Peyer's patch (tissue), 4 donors: ENCODE measurements around the gene SLC39A13. TPM values are rescaled to one million over a fixed set of nuclear protein-coding genes. Genes with fewer than 3 reads are reported as not detected.

ENCODE experiments used
- DNase-seq, 3 donors: peaks; one replicate each; pipeline ENCODE4 v3.0.0-alpha.2; 2017 to 2019
- H3K27ac ChIP-seq, 4 donors: fragments of 200-600 bp; sonication (generic); one replicate each; pipeline ENCODE4 v1.5.1; 2016 to 2019
- H3K27me3 ChIP-seq, 2 donors: fragments of 200-600 bp; sonication (generic); one replicate each; pipeline ENCODE4 v1.5.1; 2019
- H3K36me3 ChIP-seq, 3 donors: fragments of 200-600 bp; sonication (generic); one replicate each; pipeline ENCODE4 v1.5.1; 2016 to 2019
- H3K4me1 ChIP-seq, 4 donors: fragments of 200-600 bp; sonication (generic); one replicate each; pipeline ENCODE4 v1.5.1; 2016 to 2019
- H3K4me3 ChIP-seq, 4 donors: fragments of 200-600 bp; sonication (generic); 1 replicate in 3 of 4; 2 replicates in 1 of 4; pipeline ENCODE4 v1.5.1; 2016 to 2019; ENCODE audit warnings: mild to moderate bottlenecking in 1 of 4
- H3K9me3 ChIP-seq, 4 donors: fragments of 200-600 bp; sonication (generic); one replicate each; pipeline ENCODE4 v1.5.1; 2016 to 2019; ENCODE audit warnings: mild to moderate bottlenecking in 1 of 4
- CTCF ChIP-seq, 6 experiments: fragments of 450-650 bp in 4 of 6; fragments of 200-600 bp in 2 of 6; sonication (generic) in 1 of 6; IDR thresholded peaks; one replicate each; pipeline ENCODE4 v1.5.1; 2017 to 2019; ENCODE audit warnings: antibody characterized with exemption in 6 of 6, mild to moderate bottlenecking in 3 of 6, moderate library complexity in 1 of 6
- POLR2A ChIP-seq, 2 donors: fragments of 450-650 bp; IDR thresholded peaks; one replicate each; pipeline ENCODE4 v1.5.1; 2017; ENCODE audit warnings: antibody characterized with exemption in 2 of 2, mild to moderate bottlenecking in 2 of 2, moderate library complexity in 2 of 2
- total RNA-seq, 4 donors: library from RNA; depleted of rRNA; stranded (reverse); fragments of >200 nt; gene quantifications; one replicate each; pipeline ENCODE4 v1.1.0, GENCODE V29; 2016

Gene SLC39A13
- total RNA-seq, 4 donors from 2014 or later, result 19.8 to 56.6 (median 39.6) TPM

GRCh38 chr11:47415949-47416472 lies 7.6 kb downstream of the SLC39A13 start:
- Histone ChIP-seq H3K9me3 (no peaks in the 10 kb centered on the region), H3K27ac (peak overlapping the region; percentile 56 to 84 (median 69)), H3K36me3 (peaks cover 0 to 65% (median 0%) of the 10 kb centered on the region in 3 donors), H3K27me3 (no peaks in the 10 kb centered on the region), H3K4me3 (no peak overlapping the region), H3K4me1 (peaks cover 0 to 14% (median 0%) of the 10 kb centered on the region in 4 donors)
- TF ChIP-seq POLR2A (IDR thresholded peaks at IDR 0.05), result no peak
- no peak for TF ChIP-seq CTCF (IDR thresholded peaks at IDR 0.05)
- DNase-seq, result peak in 1 of 3 donors; percentile 78

GRCh38 chr11:47417712-47418111 lies 9.3 kb downstream of the SLC39A13 start:
- H3K27ac ChIP-seq, result no peak overlapping the region
- DNase-seq, result no peak
- H3K9me3 ChIP-seq, result no peaks in the 10 kb centered on the region
- TF ChIP-seq POLR2A (IDR thresholded peaks at IDR 0.05) (no peak), CTCF (IDR thresholded peaks at IDR 0.05) (no peak)
- H3K4me3 ChIP-seq, result no peak overlapping the region
- peaks cover 0 to 14% (median 0%) of the 10 kb centered on the region in 4 donors for H3K4me1 ChIP-seq
- H3K27me3 ChIP-seq, result no peaks in the 10 kb centered on the region
- peaks cover 0 to 77% (median 0%) of the 10 kb centered on the region in 3 donors for H3K36me3 ChIP-seq

GRCh38 chr11:47418454-47419259 lies 10.3 kb downstream of the SLC39A13 start:
- Histone ChIP-seq H3K4me1 (peaks cover 0 to 14% (median 0%) of the 10 kb centered on the region in 4 donors), H3K9me3 (no peaks in the 10 kb centered on the region), H3K27me3 (no peaks in the 10 kb centered on the region), H3K27ac (no peak overlapping the region), H3K4me3 (no peak overlapping the region), H3K36me3 (peaks cover 0 to 81% (median 0%) of the 10 kb centered on the region in 3 donors)
- DNase-seq, result no peak
- TF ChIP-seq POLR2A (IDR thresholded peaks at IDR 0.05) (no peak), CTCF (IDR thresholded peaks at IDR 0.05) (no peak)

- H3K4me3 ChIP-seq, result peak overlapping the region; percentile 74 to 90 (median 82)
- no peak for DNase-seq
- H3K36me3 ChIP-seq, result peaks cover 0 to 42% (median 0%) of the 10 kb centered on the region in 3 donors
- peak overlapping the region; percentile 80 to 86 (median 82) for H3K27ac ChIP-seq
- TF ChIP-seq CTCF (IDR thresholded peaks at IDR 0.05) (no peak), POLR2A (IDR thresholded peaks at IDR 0.05) (no peak)
- peaks cover 3 to 12% (median 9%) of the 10 kb centered on the region in 4 donors for H3K4me1 ChIP-seq
- H3K9me3 ChIP-seq, result no peaks in the 10 kb centered on the region
- H3K27me3 ChIP-seq, result no peaks in the 10 kb centered on the region
Measured at GRCh38 chr11:47425611-47426010, 17.2 kb downstream of the SLC39A13 start.

GRCh38 chr11:47426062-47426956 lies 17.9 kb downstream of the SLC39A13 start, which contains the start of gene PSMC3:
Gene PSMC3, minus strand, starts transcription at chr11:47426439. Its CDS starts 160 bp downstream, at chr11:47426279.
- Histone ChIP-seq H3K36me3 (peaks cover 0 to 35% (median 0%) of the 10 kb centered on the region in 3 donors), H3K4me1 (peaks cover 3 to 12% (median 9%) of the 10 kb centered on the region in 4 donors), H3K9me3 (no peaks in the 10 kb centered on the region), H3K4me3 (peak within 1 kb of the TSS; percentile 74 to 90 (median 82)), H3K27me3 (no peaks in the 10 kb centered on the region), H3K27ac (peak within 1 kb of the TSS; percentile 80 to 86 (median 82))
- peak; percentile 99 to 100 (median 99) for DNase-seq
- TF ChIP-seq CTCF (IDR thresholded peaks at IDR 0.05), result peak in 1 of 6 experiments; percentile 6
- peak; percentile 58 to 78 for TF ChIP-seq POLR2A (IDR thresholded peaks at IDR 0.05)
